Karpas-422 (cell line): ENCODE results near the gene PTPN13. TPM values are rescaled to one million over a fixed set of nuclear protein-coding genes. Genes with fewer than 3 reads are reported as not detected.

Experiments used
- DNase-seq: peaks from one replicate; pipeline ENCODE4 v3.0.0-alpha.2; 2015
- H2AFZ ChIP-seq: fragments of 200-600 bp; sonication (generic); 2 replicates; pipeline ENCODE4 v1.6.1; 2014; ENCODE audit warnings: antibody characterized with exemption, low read length, mixed read lengths
- H3K27ac ChIP-seq: fragments of 200-600 bp; sonication (generic); 2 replicates; pipeline ENCODE4 v1.5.1; 2014; ENCODE audit warnings: mild to moderate bottlenecking, low read length, moderate library complexity
- H3K27me3 ChIP-seq: fragments of 200-600 bp; sonication (generic); 2 replicates; pipeline ENCODE4 v1.6.1; 2014; ENCODE audit warnings: low read length, mixed read lengths
- H3K36me3 ChIP-seq: fragments of 200-600 bp; sonication (generic); 2 replicates; pipeline ENCODE4 v1.6.1; 2014; ENCODE audit warnings: low read length, mixed read lengths; ENCODE audit not compliant: insufficient read depth
- H3K4me1 ChIP-seq: fragments of 200-600 bp; sonication (generic); 2 replicates; pipeline ENCODE4 v1.6.1; 2014; ENCODE audit warnings: mild to moderate bottlenecking, low read length, mixed read lengths
- H3K4me2 ChIP-seq: fragments of 200-600 bp; sonication (generic); 2 replicates; pipeline ENCODE4 v1.6.1; 2014; ENCODE audit warnings: low read length, low read depth, mild to moderate bottlenecking; ENCODE audit not compliant: poor library complexity, severe bottlenecking
- H3K4me3 ChIP-seq: fragments of 200-600 bp; sonication (generic); 2 replicates; pipeline ENCODE4 v1.5.1; 2014; ENCODE audit warnings: mild to moderate bottlenecking, antibody characterized with exemption, low read length, mixed read lengths
- H3K79me2 ChIP-seq: fragments of 200-600 bp; sonication (generic); 2 replicates; pipeline ENCODE4 v1.6.1; 2014; ENCODE audit warnings: mild to moderate bottlenecking, low read length, mixed read lengths
- H3K9ac ChIP-seq: fragments of 200-600 bp; sonication (generic); 2 replicates; pipeline ENCODE4 v1.6.0; 2014; ENCODE audit warnings: low read length
- H3K9me2 ChIP-seq: fragments of 200-600 bp; sonication (generic), shearing (Covaris generic); replicated peaks from 2 replicates; pipeline ENCODE4 v1.6.0; 2014; ENCODE audit warnings: mild to moderate bottlenecking, low read length, moderate library complexity; ENCODE audit not compliant: insufficient read depth
- H3K9me3 ChIP-seq: fragments of 300-700, 200-600 bp; sonication (generic); 2 replicates; pipeline ENCODE4 v1.6.1; 2014; ENCODE audit warnings: low read length, mixed read lengths
- H4K20me1 ChIP-seq: fragments of 200-600 bp; sonication (generic); 2 replicates; pipeline ENCODE4 v1.6.1; 2014; ENCODE audit warnings: mild to moderate bottlenecking, antibody characterized with exemption, low read length, low read depth; ENCODE audit not compliant: insufficient read depth
- total RNA-seq: library from RNA; depleted of rRNA; stranded (reverse); fragments of >200 nt; shearing (Covaris generic); gene quantifications from 2 replicates; pipeline ENCODE4 v1.2.3, GENCODE V29; 2014; ENCODE audit warnings: low replicate concordance

Gene PTPN13
- total RNA-seq, 1 experiment from 2014 or later: not detected

DNA sequence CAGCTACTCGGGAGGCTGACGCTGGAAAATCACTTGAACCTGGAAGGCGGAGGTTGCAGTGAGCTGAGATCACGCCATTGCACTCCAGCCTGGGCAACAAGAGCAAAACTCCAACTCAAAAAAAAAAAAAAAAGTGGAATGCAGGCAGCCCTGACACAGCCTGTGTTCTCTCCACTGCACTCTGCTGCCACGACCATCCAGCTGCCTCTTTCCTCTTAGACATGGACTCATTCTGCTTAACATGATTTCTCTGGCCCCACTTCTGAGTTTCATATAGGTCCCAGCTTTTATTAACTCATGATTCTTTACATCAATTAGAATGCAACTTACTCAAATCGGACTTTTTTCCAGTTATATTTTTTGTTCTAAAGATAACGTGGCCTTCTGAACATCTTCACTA is 225.4 kb downstream of the PTPN13 start:
- no peaks in the 10 kb centered on the region for H3K79me2 ChIP-seq
- H3K4me3 ChIP-seq: no peak overlapping the region
- no peaks in the 10 kb centered on the region for H3K9me2 ChIP-seq
- H3K4me2 ChIP-seq: no peak overlapping the region
- no peaks in the 10 kb centered on the region; the same call in 1 of the 2 replicates for H3K27me3 ChIP-seq
- H2AFZ ChIP-seq: no peak overlapping the region
- H3K9me3 ChIP-seq: peaks cover 5% of the 10 kb centered on the region; the same call in 1 of the 2 replicates
- H4K20me1 ChIP-seq: no peaks in the 10 kb centered on the region
- no peak overlapping the region for H3K27ac ChIP-seq
- no peaks in the 10 kb centered on the region for H3K36me3 ChIP-seq
- no peak overlapping the region for H3K9ac ChIP-seq
- H3K4me1 ChIP-seq: no peaks in the 10 kb centered on the region
- DNase-seq: no peak

DNA sequence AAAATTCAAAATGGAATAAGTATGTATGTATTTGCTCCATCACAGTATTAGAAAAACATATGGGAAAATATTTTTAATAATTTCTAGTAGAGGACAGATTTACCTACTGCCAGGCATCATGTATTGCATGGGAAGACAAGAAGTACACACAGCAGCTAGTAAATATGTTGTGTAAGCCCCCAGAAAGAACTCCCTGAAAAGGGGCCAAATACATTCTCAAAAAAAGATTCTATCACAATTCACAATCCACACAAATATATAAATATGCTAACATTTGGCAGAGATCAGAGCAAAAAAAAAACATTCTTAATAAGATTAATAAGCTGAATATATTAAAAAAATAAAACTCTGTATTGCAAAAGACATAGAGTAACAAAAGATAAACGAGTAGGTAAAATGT is 227.0 kb downstream of the PTPN13 start:
- H4K20me1 ChIP-seq: no peaks in the 10 kb centered on the region
- H3K9me2 ChIP-seq: no peaks in the 10 kb centered on the region
- no peaks in the 10 kb centered on the region for H3K79me2 ChIP-seq
- H3K4me2 ChIP-seq: no peak overlapping the region
- peaks cover under 1% of the 10 kb centered on the region; the same call in 1 of the 2 replicates for H3K9me3 ChIP-seq
- no peaks in the 10 kb centered on the region for H3K36me3 ChIP-seq
- H3K27me3 ChIP-seq: no peaks in the 10 kb centered on the region; the same call in 1 of the 2 replicates
- H3K27ac ChIP-seq: no peak overlapping the region
- H3K9ac ChIP-seq: no peak overlapping the region
- no peak overlapping the region for H3K4me3 ChIP-seq
- DNase-seq: no peak
- H2AFZ ChIP-seq: no peak overlapping the region
- no peaks in the 10 kb centered on the region for H3K4me1 ChIP-seq

DNA sequence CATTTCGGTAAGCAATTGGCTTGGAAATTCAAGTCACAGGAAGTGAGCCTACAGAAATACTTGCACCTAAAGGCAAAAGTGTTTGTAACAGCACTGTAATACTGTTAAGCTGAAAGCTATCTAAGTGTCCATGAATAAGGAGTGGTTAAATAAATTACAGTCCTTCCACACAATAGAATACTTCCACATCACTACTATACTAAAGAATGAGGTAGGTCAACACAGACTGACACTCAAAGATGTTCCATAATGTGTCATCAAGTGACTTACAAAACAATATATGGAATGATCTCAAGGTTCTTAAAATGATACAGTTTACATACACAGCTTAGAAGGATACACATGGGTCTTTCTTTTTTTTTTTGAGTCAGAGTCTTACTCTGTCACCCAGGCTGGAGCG is 228.0 kb downstream of the PTPN13 start:
- Histone ChIP-seq H3K4me2 (no peak overlapping the region), H2AFZ (no peak overlapping the region), H3K36me3 (no peaks in the 10 kb centered on the region), H3K4me1 (no peaks in the 10 kb centered on the region), H3K9me3 (no peaks in the 10 kb centered on the region), H3K9ac (no peak overlapping the region), H4K20me1 (no peaks in the 10 kb centered on the region), H3K9me2 (no peaks in the 10 kb centered on the region), H3K27me3 (no peaks in the 10 kb centered on the region), H3K27ac (no peak overlapping the region), H3K79me2 (no peaks in the 10 kb centered on the region), H3K4me3 (no peak overlapping the region)
- DNase-seq: no peak

DNA sequence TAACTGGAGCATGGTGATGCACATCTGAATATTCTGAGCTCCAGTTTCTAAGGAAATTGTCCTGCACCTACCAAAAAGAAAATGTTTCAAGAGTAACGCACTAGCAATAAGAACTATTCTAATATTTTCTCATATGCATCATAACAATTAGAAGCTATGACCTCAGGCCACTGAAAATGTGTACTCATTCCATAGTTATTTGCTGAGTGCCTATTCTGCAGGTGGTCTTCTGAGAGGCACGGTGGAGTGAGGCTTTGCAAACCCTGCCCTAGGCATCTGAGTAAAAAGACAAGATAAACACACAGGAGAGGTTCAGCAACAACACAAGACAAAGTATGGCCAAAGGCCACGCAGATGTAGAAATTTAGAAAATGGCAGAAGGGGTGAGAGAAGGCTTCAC is 231.4 kb downstream of the PTPN13 start:
- H3K9ac ChIP-seq: no peak overlapping the region
- no peaks in the 10 kb centered on the region for H3K9me3 ChIP-seq
- no peak overlapping the region for H3K27ac ChIP-seq
- DNase-seq: no peak
- no peaks in the 10 kb centered on the region for H3K4me1 ChIP-seq
- H3K4me3 ChIP-seq: no peak overlapping the region
- no peaks in the 10 kb centered on the region for H4K20me1 ChIP-seq
- no peaks in the 10 kb centered on the region for H3K79me2 ChIP-seq
- H3K27me3 ChIP-seq: no peaks in the 10 kb centered on the region
- no peaks in the 10 kb centered on the region for H3K9me2 ChIP-seq
- H2AFZ ChIP-seq: no peak overlapping the region
- H3K4me2 ChIP-seq: no peak overlapping the region
- H3K36me3 ChIP-seq: no peaks in the 10 kb centered on the region

GRCh38 chr4:86831262-86832130 is 237.4 kb downstream of the PTPN13 start:
- Histone ChIP-seq H3K9me2 (no peaks in the 10 kb centered on the region), H3K27me3 (no peaks in the 10 kb centered on the region), H3K4me3 (no peak overlapping the region), H3K9me3 (no peaks in the 10 kb centered on the region), H4K20me1 (no peaks in the 10 kb centered on the region), H3K9ac (no peak overlapping the region), H3K4me2 (no peak overlapping the region), H3K79me2 (no peaks in the 10 kb centered on the region), H2AFZ (no peak overlapping the region), H3K27ac (no peak overlapping the region), H3K4me1 (no peaks in the 10 kb centered on the region), H3K36me3 (no peaks in the 10 kb centered on the region)
- no peak for DNase-seq

DNA sequence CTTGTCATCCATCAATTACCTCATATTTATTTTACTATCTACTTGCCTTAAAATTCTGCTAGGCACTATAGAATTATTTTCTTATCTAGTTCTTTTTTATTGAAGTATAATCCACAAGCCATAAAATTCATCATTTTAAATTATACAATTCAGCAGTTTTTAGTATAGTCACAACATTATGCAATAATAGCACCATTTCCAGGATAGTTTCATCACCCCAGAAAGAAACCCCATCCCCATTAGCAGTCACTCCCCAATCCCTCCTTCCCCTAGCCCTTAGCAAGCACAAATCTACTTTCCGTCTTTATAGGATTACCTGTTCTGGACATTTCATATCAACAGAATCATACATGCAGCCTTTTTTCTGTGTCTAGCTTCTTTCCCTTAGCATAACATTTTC is 239.5 kb downstream of the PTPN13 start:
- Histone ChIP-seq H3K36me3 (no peaks in the 10 kb centered on the region), H2AFZ (no peak overlapping the region), H3K4me2 (no peak overlapping the region), H3K9me2 (no peaks in the 10 kb centered on the region), H3K4me1 (no peaks in the 10 kb centered on the region), H3K27ac (no peak overlapping the region), H3K9ac (no peak overlapping the region), H3K79me2 (no peaks in the 10 kb centered on the region), H3K9me3 (no peaks in the 10 kb centered on the region), H4K20me1 (no peaks in the 10 kb centered on the region), H3K4me3 (no peak overlapping the region), H3K27me3 (no peaks in the 10 kb centered on the region)
- no peak for DNase-seq

DNA sequence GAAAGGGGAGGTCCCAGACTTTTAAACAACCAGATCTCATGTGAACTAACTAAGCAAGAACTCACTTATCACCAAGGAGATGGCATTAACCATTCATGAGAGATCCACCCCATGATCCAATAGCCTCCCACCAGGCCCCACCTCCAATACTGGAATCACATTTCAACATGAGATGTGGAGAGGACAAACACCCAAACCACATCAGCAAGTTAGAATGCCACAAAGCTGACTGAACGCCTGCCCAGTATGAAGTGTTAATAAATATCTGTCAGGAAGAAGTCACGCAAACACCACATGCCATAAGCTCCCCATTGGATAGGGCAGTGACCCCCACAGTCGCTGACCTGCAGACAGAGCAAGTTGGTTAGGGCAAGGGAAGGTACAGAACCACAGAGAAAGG is 240.8 kb downstream of the PTPN13 start:
- Histone ChIP-seq H3K36me3 (no peaks in the 10 kb centered on the region), H3K9ac (no peak overlapping the region), H3K4me1 (no peaks in the 10 kb centered on the region), H3K9me2 (no peaks in the 10 kb centered on the region), H2AFZ (no peak overlapping the region), H3K9me3 (no peaks in the 10 kb centered on the region), H3K27me3 (no peaks in the 10 kb centered on the region), H3K79me2 (no peaks in the 10 kb centered on the region), H3K4me2 (no peak overlapping the region), H3K4me3 (no peak overlapping the region), H4K20me1 (no peaks in the 10 kb centered on the region), H3K27ac (no peak overlapping the region)
- DNase-seq: no peak

GRCh38 chr4:86835677-86836076 is 241.6 kb downstream of the PTPN13 start:
- Histone ChIP-seq H3K4me3 (no peak overlapping the region), H3K9me2 (no peaks in the 10 kb centered on the region), H3K9ac (no peak overlapping the region), H3K36me3 (no peaks in the 10 kb centered on the region), H3K27me3 (no peaks in the 10 kb centered on the region), H2AFZ (no peak overlapping the region), H3K9me3 (no peaks in the 10 kb centered on the region), H3K4me1 (no peaks in the 10 kb centered on the region), H4K20me1 (no peaks in the 10 kb centered on the region), H3K27ac (no peak overlapping the region), H3K4me2 (no peak overlapping the region), H3K79me2 (no peaks in the 10 kb centered on the region)
- no peak for DNase-seq
